Stomach (tissue), 4 donors: ENCODE data around the gene ZNF599.

Experiments used
- CTCF ChIP-seq, 7 experiments: fragments of 450-650 bp in 4 of 7; fragments of 200-600 bp in 3 of 7; sonication (generic) in 3 of 7; IDR thresholded peaks; one replicate each; pipeline ENCODE4 v1.5.1; 2016 to 2019; ENCODE audit warnings: antibody characterized with exemption in 7 of 7, control low read depth in 2 of 7, mild to moderate bottlenecking in 1 of 7
- EP300 ChIP-seq: sonication (generic); formaldehyde crosslinking; IDR thresholded peaks from one replicate; pipeline ENCODE4 v1.6.1; 2017; ENCODE audit warnings: antibody characterized with exemption
- POLR2A ChIP-seq, 4 donors: fragments of 450-650 bp; IDR thresholded peaks; one replicate each; pipeline ENCODE4 v1.6.1; 2016; ENCODE audit warnings: antibody characterized with exemption in 4 of 4, control low read depth in 2 of 4, mild to moderate bottlenecking in 1 of 4, moderate library complexity in 1 of 4
- POLR2AphosphoS5 ChIP-seq, 3 donors: sonication (generic); formaldehyde crosslinking; IDR thresholded peaks; one replicate each; pipeline ENCODE4 v1.6.1; 2016; ENCODE audit warnings: antibody characterized with exemption in 3 of 3

GRCh38 chr19:34722353-34722752, 50.7 kb downstream of the ZNF599 start:
- TF ChIP-seq CTCF (IDR thresholded peaks at IDR 0.05) (no peak), POLR2AphosphoS5 (IDR thresholded peaks at IDR 0.05) (no peak), POLR2A (IDR thresholded peaks at IDR 0.05) (no peak), EP300 (no peak)
